ENCODE measurements around the gene PPIF. TPM values are rescaled to one million over a fixed set of nuclear protein-coding genes. Genes with fewer than 3 reads are reported as not detected.

The PPIF gene
- polyA plus RNA-seq, 3 donors from 2014 or later = 9.6 to 15.1 (median 13.1) TPM

GRCh38 chr10:79360499-79361342 lies 13.5 kb downstream of the PPIF start:
- Mint-ChIP-seq H3K4me3 (no peak overlapping the region), H3K4me1 (peaks cover 15 to 18% of the 10 kb centered on the region in 2 donors), H3K27me3 (ENCODE audit: low read depth in 3 of 3) (peaks cover 0 to 3% (median 3%) of the 10 kb centered on the region in 3 donors), H3K27ac (no peak overlapping the region), H3K9me3 (no peaks in the 10 kb centered on the region), H3K36me3 (peaks cover 6 to 22% (median 7%) of the 10 kb centered on the region in 3 donors)
- DNase-seq = no peak

GRCh38 chr10:79361726-79362397 lies 14.6 kb downstream of the PPIF start:
- no peak for DNase-seq
- Mint-ChIP-seq H3K36me3 (peaks cover 5 to 16% (median 5%) of the 10 kb centered on the region in 3 donors), H3K9me3 (no peaks in the 10 kb centered on the region), H3K27me3 (ENCODE audit: low read depth in 3 of 3) (peaks cover 0 to 3% (median 3%) of the 10 kb centered on the region in 3 donors), H3K27ac (peak overlapping the region in 1 of 6 donors; percentile 23), H3K4me1 (peaks cover 9 to 10% of the 10 kb centered on the region in 2 donors), H3K4me3 (no peak overlapping the region)

- no peak overlapping the region for H3K27ac Mint-ChIP-seq
- H3K4me3 Mint-ChIP-seq = no peak overlapping the region
- H3K4me1 Mint-ChIP-seq = no peaks in the 10 kb centered on the region
- H3K9me3 Mint-ChIP-seq = peaks cover 1 to 15% (median 4%) of the 10 kb centered on the region in 6 donors
- peaks cover 0 to 4% (median 0%) of the 10 kb centered on the region in 3 donors for H3K36me3 Mint-ChIP-seq
- peaks cover 0 to 5% (median 3%) of the 10 kb centered on the region in 3 donors for H3K27me3 Mint-ChIP-seq (ENCODE audit: low read depth in 3 of 3)
- DNase-seq = no peak
These were observed 20.3 kb downstream of the PPIF start for GRCh38 chr10:79367426-79368189.

GRCh38 chr10:79372871-79373270 lies 25.6 kb downstream of the PPIF start:
- DNase-seq = no peak

GRCh38 chr10:79374312-79375191 lies 27.3 kb downstream of the PPIF start:
- H3K27me3 Mint-ChIP-seq (ENCODE audit: low read depth in 3 of 3) = peaks cover 0 to 3% (median 2%) of the 10 kb centered on the region in 3 donors
- no peaks in the 10 kb centered on the region for H3K36me3 Mint-ChIP-seq
- H3K4me3 Mint-ChIP-seq = no peak overlapping the region
- peaks cover 1 to 15% (median 4%) of the 10 kb centered on the region in 6 donors for H3K9me3 Mint-ChIP-seq
- H3K4me1 Mint-ChIP-seq = peaks cover 3 to 8% of the 10 kb centered on the region in 2 donors
- peak; percentile 65 to 71 (median 65) for DNase-seq
- no peak overlapping the region for H3K27ac Mint-ChIP-seq

More at GRCh38 chr10:79372871-79373270, 25.6 kb downstream of the PPIF start:
- Mint-ChIP-seq H3K4me1 (peaks cover 3 to 8% of the 10 kb centered on the region in 2 donors), H3K36me3 (no peaks in the 10 kb centered on the region), H3K27ac (no peak overlapping the region), H3K4me3 (no peak overlapping the region), H3K27me3 (ENCODE audit: low read depth in 3 of 3) (peaks cover 0 to 3% (median 2%) of the 10 kb centered on the region in 3 donors), H3K9me3 (peaks cover 1 to 15% (median 4%) of the 10 kb centered on the region in 6 donors)

GRCh38 chr10:79375321-79376077 lies 28.2 kb downstream of the PPIF start:
- Mint-ChIP-seq H3K4me1 (peaks cover 3 to 8% of the 10 kb centered on the region in 2 donors), H3K9me3 (peaks cover 1 to 11% (median 4%) of the 10 kb centered on the region in 6 donors), H3K4me3 (no peak overlapping the region), H3K27me3 (ENCODE audit: low read depth in 3 of 3) (peaks cover 0 to 3% (median 2%) of the 10 kb centered on the region in 3 donors), H3K36me3 (no peaks in the 10 kb centered on the region), H3K27ac (peak overlapping the region in 1 of 6 donors; percentile 46)
- no peak for DNase-seq

GRCh38 chr10:79376078-79376628 lies 28.9 kb downstream of the PPIF start:
- Mint-ChIP-seq H3K4me3 (no peak overlapping the region), H3K9me3 (peaks cover 1 to 6% (median 4%) of the 10 kb centered on the region in 6 donors), H3K4me1 (peaks cover 3 to 8% of the 10 kb centered on the region in 2 donors), H3K36me3 (no peaks in the 10 kb centered on the region), H3K27me3 (ENCODE audit: low read depth in 3 of 3) (peaks cover 0 to 3% (median 2%) of the 10 kb centered on the region in 3 donors), H3K27ac (no peak overlapping the region)
- no peak for DNase-seq

- Mint-ChIP-seq H3K9me3 (peaks cover 0 to 1% (median 0%) of the 10 kb centered on the region in 6 donors), H3K4me3 (no peak overlapping the region), H3K27ac (no peak overlapping the region), H3K4me1 (peaks cover 3 to 8% of the 10 kb centered on the region in 2 donors), H3K36me3 (no peaks in the 10 kb centered on the region), H3K27me3 (ENCODE audit: low read depth in 3 of 3) (peaks cover 0 to 3% (median 2%) of the 10 kb centered on the region in 3 donors)
- DNase-seq = no peak
These were observed 29.7 kb downstream of the PPIF start for GRCh38 chr10:79376751-79377556.

GRCh38 chr10:79377557-79378382 lies 30.5 kb downstream of the PPIF start:
- H3K9me3 Mint-ChIP-seq = no peaks in the 10 kb centered on the region
- no peak for DNase-seq

GRCh38 chr10:79378383-79378646 lies 31.0 kb downstream of the PPIF start:
- peaks cover 3 to 8% of the 10 kb centered on the region in 2 donors for H3K4me1 Mint-ChIP-seq
- DNase-seq = no peak
- H3K36me3 Mint-ChIP-seq = peaks cover 0 to 4% (median 0%) of the 10 kb centered on the region in 3 donors
- no peak overlapping the region for H3K27ac Mint-ChIP-seq
- no peaks in the 10 kb centered on the region for H3K9me3 Mint-ChIP-seq
- H3K27me3 Mint-ChIP-seq (ENCODE audit: low read depth in 3 of 3) = peaks cover 0 to 3% (median 0%) of the 10 kb centered on the region in 3 donors
- H3K4me3 Mint-ChIP-seq = no peak overlapping the region

More at GRCh38 chr10:79377557-79378382, 30.5 kb downstream of the PPIF start:
- peaks cover 0 to 3% (median 0%) of the 10 kb centered on the region in 3 donors for H3K27me3 Mint-ChIP-seq (ENCODE audit: low read depth in 3 of 3)
- H3K36me3 Mint-ChIP-seq = peaks cover 0 to 2% (median 0%) of the 10 kb centered on the region in 3 donors
- peaks cover 3 to 8% of the 10 kb centered on the region in 2 donors for H3K4me1 Mint-ChIP-seq
- no peak overlapping the region for H3K27ac Mint-ChIP-seq
- H3K4me3 Mint-ChIP-seq = no peak overlapping the region
